Activated T-cell treated with anti-CD3 and anti-CD28 coated beads, Interleukin-2, amount 50 U/mL, for 1 hour (primary cell): ENCODE measurements around the gene NSD2.
"Not testable (repeated sequence)": the region's sequence is repeated elsewhere in the genome, so short reads cannot be mapped to it uniquely, and the experiment has no call there.

Source experiments
- DNase-seq: peaks from one replicate; pipeline ENCODE4 v3.0.0-alpha.2; 2020

Gene NSD2

GRCh38 chr4:1987721-1988326, 116.6 kb downstream of the NSD2 start:
- DNase-seq = no peak

- DNase-seq = no peak
Measured at GRCh38 chr4:1988327-1988724, 117.1 kb downstream of the NSD2 start.

- no peak for DNase-seq
Measured at GRCh38 chr4:1989533-1990347, 118.5 kb downstream of the NSD2 start.

- DNase-seq = no peak
Measured at GRCh38 chr4:1990348-1990645, 119.1 kb downstream of the NSD2 start.

GRCh38 chr4:1990676-1991075, 119.5 kb downstream of the NSD2 start:
- no peak for DNase-seq

GRCh38 chr4:1991087-1991486, 119.9 kb downstream of the NSD2 start:
- no peak for DNase-seq

- no peak for DNase-seq
Measured at GRCh38 chr4:1991596-1992434, 120.6 kb downstream of the NSD2 start.

GRCh38 chr4:1992468-1993168, 121.4 kb downstream of the NSD2 start:
- no peak for DNase-seq

- DNase-seq = no peak
Measured at GRCh38 chr4:1993169-1993516, 122.0 kb downstream of the NSD2 start.

GRCh38 chr4:1993718-1994516, 122.7 kb downstream of the NSD2 start:
- DNase-seq = not testable (repeated sequence)

GRCh38 chr4:1994938-1995337, 123.7 kb downstream of the NSD2 start:
- no peak for DNase-seq

- DNase-seq = no peak
Measured at GRCh38 chr4:1996866-1997611, 125.8 kb downstream of the NSD2 start.

- DNase-seq = no peak
Measured at GRCh38 chr4:1997712-1998111, 126.5 kb downstream of the NSD2 start.

GRCh38 chr4:1998296-1998695, 127.1 kb downstream of the NSD2 start:
- no peak for DNase-seq

GRCh38 chr4:1999308-1999707, 128.1 kb downstream of the NSD2 start:
- not testable (repeated sequence) for DNase-seq

GRCh38 chr4:2003361-2003760, 132.2 kb downstream of the NSD2 start:
- not testable (repeated sequence) for DNase-seq

GRCh38 chr4:2006367-2006766, 135.2 kb downstream of the NSD2 start:
- DNase-seq = no peak

- DNase-seq = no peak
Measured at GRCh38 chr4:2006956-2007653, 135.9 kb downstream of the NSD2 start.

- no peak for DNase-seq
Measured at GRCh38 chr4:2007804-2008670, 136.8 kb downstream of the NSD2 start.

GRCh38 chr4:2008671-2008920, 137.4 kb downstream of the NSD2 start:
- DNase-seq = no peak
